AG08395 (cell line): ENCODE results near the gene GTF2H4.
A peak's percentile ranks its signal among the peaks of the same experiment; 100 is the strongest.

Source experiments
- DNase-seq: peaks from one replicate; pipeline ENCODE4 v3.0.0; 2012; ENCODE audit warnings: mixed read lengths, low spot score

Gene GTF2H4

DNA sequence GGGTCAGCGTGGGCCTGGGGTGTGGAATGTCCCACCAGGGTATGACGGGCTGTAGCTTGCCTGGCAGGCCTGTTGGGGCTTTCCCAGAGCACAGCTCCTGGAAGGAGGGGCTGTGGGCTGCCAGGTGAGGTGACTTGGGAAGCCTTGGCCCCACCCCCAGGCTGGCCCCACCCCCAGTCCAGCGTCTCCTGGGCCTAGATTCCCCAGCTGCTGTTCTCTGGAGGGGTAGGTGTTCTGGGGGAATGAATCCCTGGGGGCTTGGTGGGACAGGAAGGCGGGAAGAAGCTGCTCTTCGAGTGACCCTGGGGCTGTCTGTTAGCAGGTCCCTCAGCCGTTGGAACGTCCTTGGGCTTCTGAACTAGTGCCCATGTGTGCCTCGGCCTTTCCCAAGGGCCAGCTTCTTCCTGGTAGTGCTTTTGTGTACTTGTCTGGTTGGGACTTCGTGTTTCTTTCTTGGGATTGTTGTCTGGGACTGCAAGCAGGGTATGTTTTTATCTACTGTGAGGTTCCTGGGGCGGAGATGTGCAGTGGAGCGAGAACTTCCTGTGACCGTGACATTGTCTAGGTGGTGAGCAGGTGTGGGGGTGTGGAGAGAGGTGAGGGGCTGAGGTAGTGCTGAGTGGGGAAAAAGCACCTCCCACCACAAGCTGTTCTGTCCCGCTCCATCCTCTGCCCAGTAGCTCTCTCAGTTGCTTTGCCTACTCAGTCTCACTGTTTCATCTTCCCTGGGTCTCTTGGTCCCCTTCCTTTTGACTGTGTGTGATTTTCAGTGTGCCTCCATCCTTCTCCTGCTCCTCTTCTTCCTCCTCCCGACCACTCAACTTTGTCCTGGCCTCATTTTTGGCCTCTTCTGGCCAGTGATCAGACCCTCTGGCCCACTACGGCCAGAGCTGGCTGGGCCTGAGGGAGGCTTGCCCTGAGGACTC, 25.0 kb upstream of the GTF2H4 start:
- no peak for DNase-seq

GRCh38 chr6:30883685-30884520, 24.1 kb upstream of the GTF2H4 start, which contains the start of gene DDR1:
Gene DDR1 (plus strand): TSS chr6:30884519. CDS start chr6:30888730, 4,211 bp downstream.
- peak; percentile 73 for DNase-seq

DNA sequence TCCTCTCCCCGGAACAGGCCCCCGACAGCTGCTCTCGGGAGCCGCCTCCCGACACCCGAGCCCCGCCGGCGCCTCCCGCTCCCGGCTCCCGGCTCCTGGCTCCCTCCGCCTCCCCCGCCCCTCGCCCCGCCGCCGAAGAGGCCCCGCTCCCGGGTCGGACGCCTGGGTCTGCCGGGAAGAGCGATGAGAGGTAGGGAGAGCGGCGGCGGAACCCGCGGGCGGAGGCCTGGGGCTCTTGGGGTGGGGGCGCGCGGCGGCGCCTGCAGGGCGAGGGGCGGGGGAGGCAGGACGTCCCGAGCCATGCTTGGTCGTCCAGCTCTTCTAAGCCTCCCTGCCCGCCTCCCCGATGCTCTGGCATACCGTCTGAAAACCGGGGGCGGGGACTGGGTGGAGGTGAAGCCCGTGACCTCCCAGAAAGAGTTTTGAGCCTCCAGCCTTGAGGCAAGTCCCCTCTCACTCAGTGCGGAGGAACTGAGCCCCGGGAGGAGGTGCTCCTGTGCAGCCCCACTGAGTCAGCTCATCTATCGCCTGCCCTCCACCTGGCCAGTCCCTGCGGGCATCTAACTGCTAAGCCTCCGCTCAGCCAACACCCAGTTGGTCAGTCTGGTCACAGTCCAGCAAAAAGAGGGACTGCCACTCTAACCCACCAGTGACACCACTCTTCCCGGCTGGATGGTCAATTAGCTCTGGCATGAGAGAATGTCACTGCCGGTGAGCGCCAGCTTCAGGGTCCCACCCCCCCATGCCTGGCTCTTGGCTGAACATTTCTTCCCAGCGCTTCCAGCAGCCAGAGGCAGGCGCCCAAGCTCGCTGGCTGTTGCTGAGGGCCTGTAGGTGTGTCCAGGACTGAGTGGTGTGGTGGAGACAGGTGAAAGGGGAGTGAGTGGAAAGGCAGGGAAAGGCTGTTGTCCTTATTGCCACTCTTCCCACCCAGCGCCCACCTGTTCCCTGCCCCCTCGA, 23.2 kb upstream of the GTF2H4 start:
- peak; percentile 50 for DNase-seq

DNA sequence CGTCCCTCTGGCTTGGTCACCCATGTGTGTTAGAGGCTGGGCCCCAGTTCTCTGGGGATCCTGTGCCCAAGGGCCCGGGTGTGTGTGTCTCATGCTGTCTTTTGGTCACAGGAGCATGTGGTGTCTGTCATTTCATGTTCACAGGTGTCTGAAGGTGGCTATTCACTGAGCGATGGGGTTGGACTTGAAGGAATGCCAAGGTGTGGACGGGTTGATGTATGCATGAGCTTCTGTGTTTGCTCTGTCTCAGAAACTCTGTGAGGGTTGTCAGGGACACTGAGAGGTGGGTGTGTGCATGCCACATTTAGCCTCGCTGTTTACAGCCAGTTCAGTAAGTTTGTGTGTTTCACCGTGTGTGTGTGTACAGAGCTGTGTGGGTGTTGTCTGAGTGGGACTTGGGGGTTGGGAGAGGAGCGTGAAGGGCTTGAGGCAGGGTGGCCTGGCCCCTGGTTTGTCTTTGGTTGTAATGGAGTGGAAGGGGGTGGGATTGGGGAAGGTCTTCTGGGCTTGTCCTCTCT, 22.5 kb upstream of the GTF2H4 start:
- peak; percentile 22 for DNase-seq

- DNase-seq: peak; percentile 89
These were observed 21.8 kb upstream of the GTF2H4 start for GRCh38 chr6:30885999-30886896.

DNA sequence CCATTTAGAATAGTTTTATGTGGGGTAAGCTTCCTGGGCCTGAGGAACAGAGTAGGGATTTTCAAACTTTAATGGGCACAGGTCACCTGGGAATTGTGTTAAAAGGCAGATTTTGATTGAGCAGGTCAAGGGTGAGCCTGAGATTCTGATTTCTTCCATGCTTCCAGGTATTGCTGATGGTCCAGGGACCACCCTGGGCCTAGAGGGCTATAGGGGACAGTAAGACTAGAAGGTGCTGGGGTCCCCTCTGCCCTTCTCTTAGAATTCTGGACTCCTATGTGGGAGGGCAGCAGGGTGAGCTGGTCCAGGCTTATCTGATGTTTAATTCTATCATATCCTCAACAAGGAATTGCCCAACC, 21.1 kb upstream of the GTF2H4 start:
- no peak for DNase-seq

DNA sequence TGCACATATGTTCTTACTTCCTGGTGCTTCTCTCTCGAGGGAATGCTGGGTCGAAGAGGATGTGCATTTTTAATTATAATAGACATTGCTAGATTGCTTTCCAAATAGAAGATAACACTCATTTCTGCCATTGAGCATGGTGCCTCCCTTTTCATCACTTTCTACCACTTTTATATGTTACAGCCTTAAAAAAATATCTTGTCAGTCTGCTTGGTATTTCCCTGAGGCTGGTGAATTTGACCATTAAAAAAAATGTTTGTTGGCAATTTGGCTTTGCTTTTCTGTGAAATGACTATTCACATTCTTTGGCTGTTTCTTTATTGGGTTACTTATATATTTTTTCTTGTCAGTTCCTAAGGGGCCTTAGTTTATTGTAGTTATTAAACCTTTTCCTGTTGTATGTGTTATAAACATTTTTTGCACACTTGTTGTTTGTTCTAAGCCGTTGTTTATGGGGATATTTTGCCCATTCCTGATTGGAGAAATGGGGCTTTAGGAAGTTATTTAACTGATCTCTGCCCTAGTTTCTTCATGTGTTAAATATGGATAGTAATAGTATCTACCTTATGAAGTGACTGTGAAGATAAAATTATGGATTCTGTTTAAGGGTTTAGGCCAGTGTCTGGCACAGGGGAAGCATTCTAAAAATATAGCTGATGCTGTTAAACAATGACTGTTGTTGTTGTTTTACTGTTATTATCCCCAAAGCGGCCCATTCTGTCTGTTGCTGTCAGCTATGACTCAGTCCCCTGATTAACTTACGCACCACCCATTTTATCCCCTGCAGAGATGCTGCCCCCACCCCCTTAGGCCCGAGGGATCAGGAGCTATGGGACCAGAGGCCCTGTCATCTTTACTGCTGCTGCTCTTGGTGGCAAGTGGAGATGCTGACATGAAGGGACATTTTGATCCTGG, 19.8 kb upstream of the GTF2H4 start:
- DNase-seq: peak; percentile 83

DNA sequence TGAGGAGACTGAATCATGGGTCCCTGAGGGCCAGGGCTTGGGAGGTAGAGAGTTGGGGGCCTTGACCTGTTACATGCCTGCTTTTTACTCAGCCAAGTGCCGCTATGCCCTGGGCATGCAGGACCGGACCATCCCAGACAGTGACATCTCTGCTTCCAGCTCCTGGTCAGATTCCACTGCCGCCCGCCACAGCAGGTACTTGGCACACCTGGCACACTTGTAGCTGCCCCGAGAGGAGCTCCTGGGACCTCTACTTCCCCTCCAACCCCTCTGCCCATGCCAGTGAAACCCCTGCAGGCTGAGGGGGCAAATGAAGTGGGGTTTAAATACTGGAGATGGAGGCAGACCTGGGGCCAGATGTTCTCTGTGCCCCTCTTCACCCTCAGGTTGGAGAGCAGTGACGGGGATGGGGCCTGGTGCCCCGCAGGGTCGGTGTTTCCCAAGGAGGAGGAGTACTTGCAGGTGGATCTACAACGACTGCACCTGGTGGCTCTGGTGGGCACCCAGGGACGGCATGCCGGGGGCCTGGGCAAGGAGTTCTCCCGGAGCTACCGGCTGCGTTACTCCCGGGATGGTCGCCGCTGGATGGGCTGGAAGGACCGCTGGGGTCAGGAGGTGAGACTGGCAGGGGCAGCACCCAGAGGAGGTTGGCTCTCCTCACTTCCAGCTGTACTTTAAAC, 19.1 kb upstream of the GTF2H4 start:
- no peak for DNase-seq

DNA sequence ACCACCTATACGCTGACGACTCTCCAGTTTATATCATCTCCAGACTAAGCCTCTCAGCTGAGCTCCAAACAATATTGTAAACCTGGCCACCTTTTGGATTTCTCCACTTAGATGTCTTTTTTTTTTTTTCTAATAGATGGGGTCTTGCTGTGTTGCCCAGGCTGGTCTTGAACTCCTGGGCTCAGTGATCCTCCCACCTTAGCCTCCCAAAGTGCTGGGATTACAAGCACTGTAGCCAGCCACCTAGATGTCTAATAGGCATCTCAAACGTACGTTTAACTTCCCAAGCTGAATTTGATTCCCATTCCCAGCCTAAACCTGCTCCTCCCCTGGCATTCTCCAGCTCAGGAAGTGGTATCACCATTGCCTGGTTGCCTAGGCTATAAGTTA, 18.5 kb upstream of the GTF2H4 start:
- no peak for DNase-seq

DNA sequence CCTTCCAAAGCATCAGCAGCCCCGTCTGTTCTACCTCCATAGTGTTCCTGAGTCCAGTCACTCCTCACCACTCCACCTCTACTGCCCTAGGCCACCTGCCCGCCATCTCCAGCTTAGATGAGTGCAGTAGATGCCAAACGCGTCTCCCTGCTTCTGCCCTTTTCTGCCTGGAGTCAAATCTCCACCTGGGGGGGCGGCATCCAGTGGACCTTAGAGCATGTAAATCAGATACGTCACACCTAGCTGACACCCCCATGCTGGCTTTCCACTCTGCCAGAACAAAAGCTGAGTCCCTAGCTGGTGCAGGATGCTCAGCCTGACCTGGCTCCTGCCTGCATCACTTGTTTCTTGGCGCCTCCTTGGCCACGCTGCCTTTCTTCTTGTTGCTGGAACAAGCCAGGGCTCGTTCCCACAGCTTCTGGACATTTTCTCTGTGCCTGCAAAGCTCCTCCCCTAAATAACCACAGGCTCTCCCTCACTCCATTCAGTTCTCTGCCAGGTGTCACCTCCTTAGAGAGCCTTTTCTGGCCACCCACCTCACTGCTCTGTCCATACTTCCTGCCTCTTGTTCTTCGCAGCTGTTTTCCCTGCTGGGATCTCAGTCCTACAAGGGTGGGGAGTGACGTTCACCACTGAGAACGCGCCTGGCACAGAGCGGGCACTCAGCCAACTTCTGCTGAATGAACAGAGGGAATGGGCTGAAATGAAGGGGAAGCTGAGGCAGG, 17.9 kb upstream of the GTF2H4 start:
- DNase-seq: no peak

DNA sequence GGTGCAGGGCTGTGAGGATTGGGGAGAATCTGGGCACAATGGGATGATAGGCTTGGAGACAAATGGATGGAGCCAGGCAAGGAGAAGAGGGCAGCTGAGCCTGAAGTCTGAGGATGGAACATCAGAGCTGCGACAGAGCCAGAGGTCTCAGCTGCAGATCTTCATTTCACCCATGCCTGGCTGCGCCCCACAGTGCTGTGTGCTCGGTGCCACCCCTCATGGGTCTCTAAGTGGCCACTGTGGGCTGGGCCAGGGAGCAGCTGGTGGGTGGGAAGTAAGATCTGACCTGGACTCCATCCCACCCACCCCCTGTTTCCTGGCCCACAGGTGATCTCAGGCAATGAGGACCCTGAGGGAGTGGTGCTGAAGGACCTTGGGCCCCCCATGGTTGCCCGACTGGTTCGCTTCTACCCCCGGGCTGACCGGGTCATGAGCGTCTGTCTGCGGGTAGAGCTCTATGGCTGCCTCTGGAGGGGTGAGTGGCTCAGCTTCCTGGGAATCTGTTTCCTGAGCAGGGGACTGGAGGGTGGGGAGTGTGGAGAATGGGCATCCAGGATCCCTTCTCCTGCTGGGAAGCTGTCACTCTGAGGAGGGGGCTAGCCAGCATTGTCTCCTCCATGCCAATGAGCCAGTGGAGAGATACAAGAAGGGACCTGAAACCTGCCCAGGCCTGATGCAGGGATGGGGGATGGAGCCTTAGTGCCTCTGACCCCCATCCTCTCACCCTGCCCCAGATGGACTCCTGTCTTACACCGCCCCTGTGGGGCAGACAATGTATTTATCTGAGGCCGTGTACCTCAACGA, 17.2 kb upstream of the GTF2H4 start:
- DNase-seq: no peak

GRCh38 chr6:30891450-30891723, 16.6 kb upstream of the GTF2H4 start:
- DNase-seq: no peak

- no peak for DNase-seq
These were observed 16.0 kb upstream of the GTF2H4 start for GRCh38 chr6:30891816-30892538.

DNA sequence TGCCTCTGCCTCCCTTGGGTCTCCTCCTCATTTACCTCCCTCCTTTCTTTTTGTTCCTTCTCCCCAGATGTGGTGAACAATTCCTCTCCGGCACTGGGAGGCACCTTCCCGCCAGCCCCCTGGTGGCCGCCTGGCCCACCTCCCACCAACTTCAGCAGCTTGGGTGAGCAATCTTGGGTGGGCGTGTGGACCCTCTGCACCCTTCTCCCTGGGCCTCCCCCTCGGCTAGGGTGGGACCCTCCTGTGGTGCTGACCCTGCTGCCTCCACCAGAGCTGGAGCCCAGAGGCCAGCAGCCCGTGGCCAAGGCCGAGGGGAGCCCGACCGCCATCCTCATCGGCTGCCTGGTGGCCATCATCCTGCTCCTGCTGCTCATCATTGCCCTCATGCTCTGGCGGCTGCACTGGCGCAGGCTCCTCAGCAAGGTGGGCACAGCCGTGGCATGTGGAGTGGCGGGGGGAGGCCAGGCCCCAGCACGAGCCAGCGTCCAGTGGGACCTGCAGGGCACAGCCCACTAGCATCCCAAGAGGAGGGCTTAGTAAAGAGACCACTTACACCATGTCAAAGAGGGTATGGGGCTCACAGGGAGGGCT, 14.9 kb upstream of the GTF2H4 start:
- DNase-seq: no peak

DNA sequence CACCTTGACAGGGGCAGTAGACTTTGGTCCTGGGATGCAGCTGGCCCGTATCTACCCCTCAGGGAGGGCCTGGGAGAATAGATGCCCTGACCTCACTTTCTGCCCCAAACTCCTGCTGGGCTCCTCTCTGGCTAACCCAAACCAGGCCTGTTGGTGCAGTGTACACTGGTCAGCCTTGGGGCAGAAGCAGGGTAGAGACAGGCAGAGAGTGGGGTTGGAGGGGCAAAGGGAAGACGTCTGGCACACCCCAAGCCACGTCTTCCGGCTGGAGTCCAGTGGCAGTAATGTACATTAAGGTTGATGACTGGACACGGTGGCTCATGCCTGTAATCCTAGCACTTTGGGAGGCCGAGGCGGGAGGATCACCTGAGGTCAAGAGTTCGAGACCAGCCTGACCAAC, 14.3 kb upstream of the GTF2H4 start:
- DNase-seq: no peak

- no peak for DNase-seq
These were observed 13.6 kb upstream of the GTF2H4 start for GRCh38 chr6:30894381-30894780.

DNA sequence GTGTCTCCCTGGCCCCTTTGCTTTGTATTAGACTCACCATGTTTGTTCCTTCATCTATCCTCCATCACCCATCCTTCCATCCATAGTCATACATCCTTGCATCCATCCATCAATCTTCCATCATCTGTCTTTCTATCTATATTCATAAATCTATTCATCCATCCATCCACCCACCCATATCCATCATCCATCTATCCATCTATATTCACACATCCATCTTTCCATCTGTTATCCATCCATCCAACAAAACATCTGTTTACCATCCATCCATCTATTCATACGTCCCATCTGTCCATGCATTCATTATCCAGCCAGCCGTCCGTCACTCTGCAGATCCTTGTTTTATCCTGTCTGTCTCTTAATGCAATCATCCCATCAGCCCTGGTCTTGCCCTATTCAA, 13.1 kb upstream of the GTF2H4 start:
- no peak for DNase-seq
